HEK293T (cell line): ENCODE data around the gene HACD4.

ENCODE experiments used
- FOXM1 ChIP-seq: fragments of 450-650 bp; IDR thresholded peaks from 2 replicates; pipeline ENCODE4 v1.6.1; 2017; ENCODE audit warnings: mild to moderate bottlenecking, borderline replicate concordance
- HDGF ChIP-seq: fragments of 450-650 bp; IDR thresholded peaks from 2 replicates; pipeline ENCODE4 v1.6.1; 2017; ENCODE audit warnings: antibody characterized with exemption, borderline replicate concordance
- L3MBTL2 ChIP-seq: fragments of 450-650 bp; conservative IDR thresholded peaks from 2 replicates; pipeline ENCODE4 v1.6.1; 2016; ENCODE audit warnings: mild to moderate bottlenecking
- NFRKB ChIP-seq: fragments of 450-650 bp; IDR thresholded peaks from 2 replicates; pipeline ENCODE4 v1.6.1; 2016; ENCODE audit warnings: mild to moderate bottlenecking, moderate library complexity
- SUZ12 ChIP-seq: fragments of 450-650 bp; IDR thresholded peaks from 2 replicates; pipeline ENCODE4 v1.6.1; 2016; ENCODE audit warnings: mild to moderate bottlenecking

DNA sequence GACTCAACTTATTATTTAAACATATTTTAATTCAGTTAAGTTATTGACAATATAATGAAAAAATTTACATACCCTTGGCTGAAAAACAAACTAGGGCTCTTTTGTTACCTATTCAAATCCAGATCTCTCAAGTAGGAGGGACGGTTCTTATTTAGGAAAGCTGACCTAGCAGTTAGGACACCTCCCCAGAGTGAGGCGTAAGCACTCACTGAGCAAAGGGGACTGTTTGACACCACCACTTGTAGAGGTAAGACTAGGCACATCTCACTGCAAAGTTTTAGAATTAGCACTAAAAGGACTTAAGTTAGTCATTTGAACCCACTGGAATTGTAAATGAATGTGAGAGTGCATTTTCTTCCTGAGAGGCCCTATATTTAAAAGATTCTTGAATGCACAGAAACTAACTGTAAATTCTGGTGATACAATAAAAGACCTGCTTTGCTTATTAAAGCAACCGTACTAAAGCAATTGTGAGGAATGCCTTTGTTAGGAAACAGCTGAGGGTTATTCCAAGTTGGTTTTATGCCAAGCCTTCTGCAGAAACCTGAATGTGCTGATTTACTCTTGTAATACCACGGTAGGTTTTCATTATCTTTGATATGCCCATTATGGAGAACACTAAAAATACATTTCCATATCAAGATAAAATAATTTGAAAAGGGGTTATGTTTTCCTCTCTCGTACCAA, 16.2 kb downstream of the HACD4 start:
- TF ChIP-seq HDGF: no peak
- no peak for TF ChIP-seq L3MBTL2
- no peak for TF ChIP-seq FOXM1
- no peak for TF ChIP-seq SUZ12
- TF ChIP-seq NFRKB: no peak
